ENCODE results near the gene DNAH8.

DNAH8 gene

GRCh38 chr6:38755207-38755606, 40.1 kb downstream of the DNAH8 start:
- no peak overlapping the region for H3K4me3 Mint-ChIP-seq
- H3K27me3 Mint-ChIP-seq, result peaks cover 1% of the 10 kb centered on the region
- H3K36me3 Mint-ChIP-seq, result no peaks in the 10 kb centered on the region
- H3K4me1 Mint-ChIP-seq (ENCODE audit: low read depth), result peaks cover 15% of the 10 kb centered on the region
- peak overlapping the region; percentile 48 for H3K27ac Mint-ChIP-seq
- H3K9me3 Mint-ChIP-seq (ENCODE audit: low read depth), result peaks cover 7% of the 10 kb centered on the region

DNA sequence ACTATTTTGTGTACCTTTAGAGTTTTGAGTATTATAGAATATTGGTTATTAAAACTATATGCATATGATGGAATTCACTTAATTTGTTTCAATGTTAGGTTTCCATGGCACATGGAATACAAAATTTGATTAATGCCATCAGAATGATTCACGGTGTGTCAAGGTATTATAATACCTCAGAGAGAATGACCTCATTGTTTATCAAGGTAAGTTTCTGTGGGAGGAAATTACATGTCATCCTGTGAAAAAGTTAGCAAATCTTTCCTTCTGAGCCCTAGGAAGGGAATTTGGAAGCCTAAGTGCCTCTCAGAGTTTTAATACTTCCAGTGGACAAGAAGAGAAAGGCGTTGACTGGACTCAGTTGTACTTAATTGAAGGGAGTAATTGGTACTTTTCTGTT, 40.8 kb downstream of the DNAH8 start:
- Mint-ChIP-seq H3K4me3 (no peak overlapping the region), H3K36me3 (no peaks in the 10 kb centered on the region), H3K4me1 (ENCODE audit: low read depth) (peaks cover 15% of the 10 kb centered on the region), H3K27ac (peak overlapping the region; percentile 87), H3K27me3 (peaks cover 1% of the 10 kb centered on the region), H3K9me3 (ENCODE audit: low read depth) (peaks cover 7% of the 10 kb centered on the region)

DNA sequence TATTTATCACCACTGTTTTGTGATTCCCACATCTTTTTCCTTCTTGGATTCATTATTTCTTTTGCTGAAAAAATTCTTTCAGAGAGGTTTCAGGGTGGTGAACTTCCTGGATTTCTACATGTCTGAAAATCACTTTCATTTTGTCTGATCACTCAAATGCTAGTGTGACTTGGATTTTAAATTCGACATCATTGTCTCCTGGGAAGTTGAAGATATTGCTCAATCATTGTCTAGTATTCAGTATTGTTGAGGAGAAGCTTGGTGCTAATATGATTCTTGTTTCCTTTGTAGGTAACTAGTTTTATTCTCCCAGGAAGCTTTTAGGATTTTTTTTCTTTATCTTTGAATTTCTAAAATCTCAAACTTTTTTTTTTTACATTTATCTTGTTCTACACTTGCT, 45.0 kb downstream of the DNAH8 start:
- Mint-ChIP-seq H3K36me3 (no peaks in the 10 kb centered on the region), H3K27ac (no peak overlapping the region), H3K27me3 (peaks cover 1% of the 10 kb centered on the region), H3K4me3 (no peak overlapping the region), H3K4me1 (ENCODE audit: low read depth) (peaks cover 7% of the 10 kb centered on the region), H3K9me3 (ENCODE audit: low read depth) (peaks cover 7% of the 10 kb centered on the region)

- peaks cover 7% of the 10 kb centered on the region for H3K9me3 Mint-ChIP-seq (ENCODE audit: low read depth)
- H3K4me3 Mint-ChIP-seq, result no peak overlapping the region
- H3K27ac Mint-ChIP-seq, result peak overlapping the region; percentile 7
- no peaks in the 10 kb centered on the region for H3K4me1 Mint-ChIP-seq (ENCODE audit: low read depth)
- peaks cover 3% of the 10 kb centered on the region for H3K27me3 Mint-ChIP-seq
- no peaks in the 10 kb centered on the region for H3K36me3 Mint-ChIP-seq
Observed at GRCh38 chr6:38762848-38763247, 47.7 kb downstream of the DNAH8 start.

DNA sequence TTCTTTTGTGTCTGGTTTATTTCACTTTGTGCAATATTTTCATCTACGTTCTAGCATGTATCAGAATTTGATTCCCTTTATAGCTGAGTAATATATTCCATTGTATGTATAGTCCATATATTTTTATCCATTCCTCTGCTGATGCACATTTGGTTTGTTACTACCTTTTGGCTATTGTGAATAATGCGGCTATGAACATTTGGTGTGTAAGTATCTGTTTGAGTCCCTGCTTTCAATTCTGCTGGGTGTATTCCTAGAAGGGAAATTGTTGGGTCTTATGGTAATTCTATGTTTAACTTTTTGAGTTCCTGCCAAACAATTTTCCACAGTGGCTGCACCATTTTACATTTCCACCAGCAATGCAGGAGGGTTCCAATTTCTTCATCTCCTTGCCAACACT, 52.4 kb downstream of the DNAH8 start:
- Mint-ChIP-seq H3K36me3 (peaks cover 3% of the 10 kb centered on the region), H3K4me3 (no peak overlapping the region), H3K27me3 (peaks cover 7% of the 10 kb centered on the region), H3K4me1 (ENCODE audit: low read depth) (no peaks in the 10 kb centered on the region), H3K27ac (no peak overlapping the region), H3K9me3 (ENCODE audit: low read depth) (no peaks in the 10 kb centered on the region)

DNA sequence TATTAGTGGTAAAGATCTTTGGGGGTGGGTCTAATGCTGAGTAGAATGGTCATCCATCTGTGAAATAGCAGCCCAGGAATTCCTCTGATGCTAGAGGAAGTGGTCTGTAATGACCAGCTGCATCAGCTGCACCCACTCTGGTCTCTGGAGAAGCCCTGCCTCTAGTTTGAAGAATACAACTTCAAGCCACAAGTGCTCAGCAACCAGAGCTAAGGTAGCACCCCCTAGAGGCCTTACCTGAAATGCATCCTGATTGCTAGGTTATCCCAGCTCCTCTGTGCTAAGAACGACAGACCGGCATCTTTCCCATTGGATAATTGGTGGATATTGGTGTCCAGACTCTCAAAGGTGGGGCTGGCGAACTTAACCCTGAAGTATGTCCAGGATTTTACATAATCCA, 58.2 kb downstream of the DNAH8 start:
- Mint-ChIP-seq H3K4me1 (ENCODE audit: low read depth) (no peaks in the 10 kb centered on the region), H3K27me3 (peaks cover 14% of the 10 kb centered on the region), H3K9me3 (ENCODE audit: low read depth) (no peaks in the 10 kb centered on the region), H3K36me3 (peaks cover 3% of the 10 kb centered on the region), H3K4me3 (no peak overlapping the region), H3K27ac (no peak overlapping the region)

- peaks cover 13% of the 10 kb centered on the region for H3K27me3 Mint-ChIP-seq
- no peaks in the 10 kb centered on the region for H3K9me3 Mint-ChIP-seq (ENCODE audit: low read depth)
- no peaks in the 10 kb centered on the region for H3K36me3 Mint-ChIP-seq
- H3K4me3 Mint-ChIP-seq, result no peak overlapping the region
- no peaks in the 10 kb centered on the region for H3K4me1 Mint-ChIP-seq (ENCODE audit: low read depth)
- no peak overlapping the region for H3K27ac Mint-ChIP-seq
Observed at GRCh38 chr6:38774929-38775707, 60.0 kb downstream of the DNAH8 start.

GRCh38 chr6:38775870-38776269, 60.8 kb downstream of the DNAH8 start:
- no peaks in the 10 kb centered on the region for H3K36me3 Mint-ChIP-seq
- no peaks in the 10 kb centered on the region for H3K4me1 Mint-ChIP-seq (ENCODE audit: low read depth)
- no peaks in the 10 kb centered on the region for H3K9me3 Mint-ChIP-seq (ENCODE audit: low read depth)
- H3K4me3 Mint-ChIP-seq, result no peak overlapping the region
- H3K27me3 Mint-ChIP-seq, result peaks cover 17% of the 10 kb centered on the region
- H3K27ac Mint-ChIP-seq, result no peak overlapping the region

GRCh38 chr6:38776515-38776914, 61.4 kb downstream of the DNAH8 start:
- Mint-ChIP-seq H3K9me3 (ENCODE audit: low read depth) (no peaks in the 10 kb centered on the region), H3K27ac (no peak overlapping the region), H3K27me3 (peaks cover 17% of the 10 kb centered on the region), H3K4me1 (ENCODE audit: low read depth) (no peaks in the 10 kb centered on the region), H3K4me3 (no peak overlapping the region), H3K36me3 (no peaks in the 10 kb centered on the region)

DNA sequence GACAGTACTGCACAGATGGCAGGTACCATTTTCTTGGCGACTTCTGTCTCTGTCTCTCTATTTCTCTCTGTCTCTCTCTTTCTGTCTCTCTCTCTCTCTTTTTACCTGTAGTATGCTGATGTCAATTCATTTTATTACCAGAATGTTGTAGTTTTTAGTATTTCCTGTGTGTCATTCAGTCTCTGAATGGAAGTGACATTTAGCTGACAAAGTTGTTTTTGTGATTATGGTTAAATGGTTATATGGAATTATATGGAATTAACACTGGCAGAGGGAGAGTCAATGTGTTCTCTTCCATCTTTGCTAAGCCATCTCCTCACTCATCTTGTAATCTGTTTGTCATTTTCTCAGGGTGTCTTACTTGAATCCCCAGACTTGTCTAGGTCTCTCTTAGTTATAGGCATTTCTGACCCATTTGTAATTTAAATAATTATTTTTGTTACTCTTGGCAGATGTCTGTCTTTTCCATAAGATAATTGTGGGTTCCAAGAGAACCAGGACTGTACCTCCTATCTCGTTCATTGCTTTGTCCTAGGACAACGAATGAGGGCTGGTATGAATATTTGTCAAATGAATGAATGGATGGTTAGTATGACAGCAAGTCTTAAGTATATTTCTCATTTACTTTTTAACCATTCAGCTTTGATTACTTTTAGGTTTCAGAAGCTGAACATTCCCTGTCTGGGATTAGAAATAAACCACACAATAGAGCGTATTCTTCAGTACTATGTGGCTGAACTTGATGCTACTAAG, 64.4 kb downstream of the DNAH8 start:
- Mint-ChIP-seq H3K27me3 (peaks cover 10% of the 10 kb centered on the region), H3K4me1 (ENCODE audit: low read depth) (no peaks in the 10 kb centered on the region), H3K9me3 (ENCODE audit: low read depth) (no peaks in the 10 kb centered on the region), H3K27ac (no peak overlapping the region), H3K4me3 (no peak overlapping the region), H3K36me3 (no peaks in the 10 kb centered on the region)

- Mint-ChIP-seq H3K27me3 (peaks cover 9% of the 10 kb centered on the region), H3K4me1 (ENCODE audit: low read depth) (no peaks in the 10 kb centered on the region), H3K4me3 (no peak overlapping the region), H3K27ac (no peak overlapping the region), H3K9me3 (ENCODE audit: low read depth) (no peaks in the 10 kb centered on the region), H3K36me3 (no peaks in the 10 kb centered on the region)
Observed at GRCh38 chr6:38782616-38783015, 67.5 kb downstream of the DNAH8 start.

GRCh38 chr6:38783443-38784228, 68.5 kb downstream of the DNAH8 start:
- no peak overlapping the region for H3K27ac Mint-ChIP-seq
- H3K4me1 Mint-ChIP-seq (ENCODE audit: low read depth), result no peaks in the 10 kb centered on the region
- peaks cover 11% of the 10 kb centered on the region for H3K27me3 Mint-ChIP-seq
- no peak overlapping the region for H3K4me3 Mint-ChIP-seq
- H3K36me3 Mint-ChIP-seq, result no peaks in the 10 kb centered on the region
- no peaks in the 10 kb centered on the region for H3K9me3 Mint-ChIP-seq (ENCODE audit: low read depth)

DNA sequence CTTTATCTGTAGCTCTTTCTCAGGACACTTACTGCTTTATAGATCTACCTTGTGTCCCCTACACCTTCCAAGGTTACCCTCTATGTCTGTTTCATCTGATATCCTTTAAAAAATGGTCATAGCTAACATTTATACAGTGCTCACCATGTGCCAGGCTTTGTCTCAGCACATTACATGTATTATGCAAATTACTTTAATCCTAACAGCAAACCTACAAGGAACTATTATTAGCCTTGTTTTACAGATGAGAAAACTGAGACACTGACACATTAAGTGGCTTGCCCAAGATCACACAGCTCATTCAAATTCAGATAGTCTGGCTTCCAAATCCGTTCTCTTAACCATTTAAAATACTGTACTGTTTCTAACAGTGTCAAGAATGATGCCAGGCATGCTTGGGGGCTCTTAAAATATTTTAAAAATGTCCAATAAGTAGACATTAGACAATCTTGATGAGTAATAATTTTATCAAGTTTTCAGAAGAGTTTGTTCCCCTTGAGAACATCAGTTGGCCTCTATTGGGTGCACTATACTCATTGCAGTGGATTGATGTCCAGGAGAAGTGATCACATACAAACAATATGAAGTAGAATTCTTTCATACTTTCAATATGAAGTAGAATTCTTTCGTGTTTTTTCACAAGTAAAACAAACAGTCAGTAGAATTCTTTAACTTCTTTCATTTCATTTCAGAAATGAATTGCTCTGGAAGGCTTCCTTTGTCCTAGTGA, 69.6 kb downstream of the DNAH8 start:
- Mint-ChIP-seq H3K27me3 (peaks cover 11% of the 10 kb centered on the region), H3K9me3 (ENCODE audit: low read depth) (no peaks in the 10 kb centered on the region), H3K36me3 (no peaks in the 10 kb centered on the region), H3K4me1 (ENCODE audit: low read depth) (no peaks in the 10 kb centered on the region), H3K4me3 (no peak overlapping the region), H3K27ac (no peak overlapping the region)

GRCh38 chr6:38786486-38786885, 71.4 kb downstream of the DNAH8 start:
- Mint-ChIP-seq H3K4me1 (ENCODE audit: low read depth) (no peaks in the 10 kb centered on the region), H3K27me3 (peaks cover 6% of the 10 kb centered on the region), H3K27ac (no peak overlapping the region), H3K36me3 (no peaks in the 10 kb centered on the region), H3K4me3 (no peak overlapping the region), H3K9me3 (ENCODE audit: low read depth) (no peaks in the 10 kb centered on the region)

All from activated naive CD8-positive, alpha-beta T cell (primary cell).